NCI-H1105 (cell line): ENCODE data around the gene C1QTNF8.
A peak's percentile ranks its signal among the peaks of the same experiment; 100 is the strongest.

Experiments used
- DNase-seq: peaks from one replicate; lab custom pipeline; 2025; lab: John Stamatoyannopoulos, UW

The C1QTNF8 gene

GRCh38 chr16:1108299-1109252, 12.5 kb upstream of the C1QTNF8 start:
- DNase-seq = peak; percentile 27

- no peak for DNase-seq
Measured at GRCh38 chr16:1107731-1108130, 11.7 kb upstream of the C1QTNF8 start.

- DNase-seq = no peak
Measured at GRCh38 chr16:1107141-1107540, 11.1 kb upstream of the C1QTNF8 start.

DNA sequence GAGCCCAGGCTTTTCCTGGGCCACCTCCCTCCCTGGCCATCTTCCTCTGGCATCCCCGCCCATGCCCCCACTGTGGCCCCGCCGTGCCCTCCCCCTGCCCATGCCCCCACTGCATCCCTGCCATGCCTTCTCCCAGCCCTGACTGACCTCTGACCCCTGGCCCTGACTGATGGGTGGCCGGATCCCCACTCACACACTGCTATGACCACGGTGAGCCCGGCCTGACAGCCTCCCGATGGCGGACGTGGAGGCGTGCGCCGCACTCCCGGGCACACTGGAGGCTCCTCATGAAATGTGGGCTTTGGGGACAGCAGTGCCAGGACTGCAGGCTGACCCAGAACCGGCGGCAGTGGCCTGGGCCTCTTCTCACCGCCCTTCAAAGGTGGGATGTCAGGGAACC, 10.6 kb upstream of the C1QTNF8 start:
- no peak for DNase-seq

GRCh38 chr16:1105888-1106620, 10.0 kb upstream of the C1QTNF8 start:
- peak; percentile 22 for DNase-seq

DNA sequence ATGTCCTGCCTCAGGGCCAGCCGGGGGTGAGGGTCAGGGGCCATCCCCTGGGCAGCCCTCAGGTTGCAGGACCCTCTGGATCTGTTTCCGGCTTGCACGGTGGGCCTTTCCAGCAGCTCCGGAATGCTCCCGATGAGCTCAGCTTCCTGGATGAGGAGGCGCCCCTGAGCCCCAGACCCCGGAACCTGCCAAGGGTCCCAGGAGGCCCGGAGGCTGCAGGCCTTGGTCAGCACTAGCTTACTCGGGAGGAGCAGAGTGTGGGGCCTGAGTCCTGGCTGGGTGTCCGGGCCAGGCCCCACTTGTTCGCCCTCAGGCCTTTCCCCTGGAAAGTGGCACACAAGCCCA, 7.6 kb upstream of the C1QTNF8 start:
- no peak for DNase-seq

DNA sequence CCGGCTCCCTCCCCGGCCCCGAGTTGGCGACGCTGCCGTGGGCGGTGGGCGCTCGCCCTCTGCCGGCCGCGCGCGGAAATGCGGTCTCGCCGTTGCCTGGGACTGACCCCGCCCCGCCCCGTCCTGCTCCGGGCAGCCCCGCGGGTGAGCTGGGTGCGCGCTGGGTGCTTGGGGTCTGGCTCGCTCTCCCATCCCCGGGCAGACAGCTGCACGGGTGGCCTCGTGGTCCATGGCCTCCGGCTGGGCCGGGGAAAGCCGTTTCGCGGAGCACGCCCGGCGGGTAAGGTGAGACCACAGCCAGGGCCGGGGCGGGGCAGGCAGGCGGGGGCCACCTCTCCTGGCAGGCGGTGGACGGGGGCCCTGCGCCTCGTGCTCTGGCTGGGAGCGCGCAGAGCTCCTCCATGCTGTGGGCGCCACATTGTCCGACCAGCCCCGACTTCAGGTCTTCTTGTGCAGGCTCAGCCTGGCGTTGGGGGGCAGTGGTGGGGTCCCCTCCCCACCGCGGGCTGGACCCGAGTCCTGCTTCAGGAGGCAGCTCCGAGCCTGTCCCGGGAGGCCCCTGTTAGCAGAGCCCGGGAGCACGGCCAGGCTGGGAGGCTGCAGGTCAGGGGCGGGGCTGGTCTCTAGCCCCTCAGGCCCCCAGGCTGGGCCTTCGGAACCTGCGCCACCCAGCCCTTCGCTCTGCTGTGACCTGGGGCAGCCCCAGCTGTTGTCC, 7.0 kb upstream of the C1QTNF8 start:
- DNase-seq = no peak

- no peak for DNase-seq
Measured at GRCh38 chr16:1102333-1102700, 6.3 kb upstream of the C1QTNF8 start.

DNA sequence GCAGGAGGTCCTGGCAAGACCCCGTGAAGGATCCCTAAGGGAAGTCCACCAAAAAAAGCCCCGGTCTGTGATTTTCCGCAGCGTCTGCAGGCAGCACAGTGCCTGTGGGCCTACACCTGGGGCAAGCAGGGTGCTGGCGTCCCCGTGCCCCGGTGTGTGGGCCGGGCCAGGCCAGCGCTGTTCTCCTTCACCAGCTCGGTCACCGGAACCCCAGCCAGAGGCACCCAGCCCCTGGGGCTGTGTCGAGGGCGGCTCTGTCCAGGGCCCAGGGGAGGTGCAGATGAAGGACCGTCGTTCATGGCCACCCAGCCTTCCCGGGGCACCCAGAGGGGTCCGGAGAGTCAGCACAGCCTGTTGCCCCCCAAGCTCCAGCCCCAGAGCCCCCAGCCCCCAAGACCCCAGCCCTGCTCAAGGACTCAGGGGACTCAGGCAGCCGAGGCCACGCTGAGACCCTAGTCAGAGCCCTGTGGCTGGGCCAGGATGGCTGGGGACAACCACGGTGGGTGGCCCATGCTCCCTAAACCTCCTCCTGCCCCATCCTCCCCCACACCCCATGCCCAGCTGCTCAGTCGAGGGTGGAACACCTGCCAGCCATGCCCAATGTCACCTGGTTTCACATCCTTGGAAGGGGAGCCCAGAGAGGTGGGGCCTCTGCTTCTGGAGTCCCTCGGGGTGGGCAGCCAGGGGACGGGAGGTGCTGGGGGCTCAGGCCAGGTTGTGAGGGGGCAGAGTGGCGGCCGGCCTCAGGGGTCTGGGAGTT, 5.7 kb upstream of the C1QTNF8 start:
- DNase-seq = no peak

- DNase-seq = no peak
Measured at GRCh38 chr16:1101133-1101532, 5.1 kb upstream of the C1QTNF8 start.

DNA sequence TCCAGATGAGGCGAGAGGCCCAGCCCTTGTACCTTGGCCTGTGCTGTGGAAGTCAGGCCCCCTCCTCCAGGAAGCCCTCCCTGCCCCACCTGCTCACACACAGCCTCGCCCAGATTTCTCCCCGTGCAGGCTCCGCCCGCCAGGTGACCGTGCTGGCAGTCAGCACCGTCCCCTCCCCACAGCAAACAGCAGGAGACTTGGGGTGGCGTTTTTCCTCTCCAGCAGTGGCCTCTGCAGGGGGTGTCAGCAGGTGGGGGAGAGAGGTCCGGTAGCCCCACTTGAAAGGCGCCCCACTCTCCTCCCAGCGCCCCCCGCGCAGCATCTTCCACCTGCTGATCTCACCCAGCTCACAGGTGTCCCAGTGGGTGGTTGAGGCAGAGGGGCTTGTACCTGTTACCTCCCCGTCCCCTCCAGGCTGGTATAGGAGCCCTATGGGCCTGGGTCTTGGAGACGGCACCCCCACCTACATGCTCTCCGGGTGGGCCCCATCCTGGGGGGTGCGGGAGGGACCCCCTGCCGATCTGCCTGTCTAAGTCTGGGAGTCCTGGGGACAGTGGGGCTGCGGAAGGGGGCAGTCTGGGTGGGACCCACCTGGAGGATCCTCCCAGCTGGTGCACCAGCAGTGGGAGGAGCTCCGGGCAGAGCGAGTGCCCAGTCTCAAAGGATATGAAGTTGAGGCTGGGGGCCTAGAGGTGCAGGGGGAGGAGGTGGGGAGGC, 4.2 kb upstream of the C1QTNF8 start:
- DNase-seq = no peak

DNA sequence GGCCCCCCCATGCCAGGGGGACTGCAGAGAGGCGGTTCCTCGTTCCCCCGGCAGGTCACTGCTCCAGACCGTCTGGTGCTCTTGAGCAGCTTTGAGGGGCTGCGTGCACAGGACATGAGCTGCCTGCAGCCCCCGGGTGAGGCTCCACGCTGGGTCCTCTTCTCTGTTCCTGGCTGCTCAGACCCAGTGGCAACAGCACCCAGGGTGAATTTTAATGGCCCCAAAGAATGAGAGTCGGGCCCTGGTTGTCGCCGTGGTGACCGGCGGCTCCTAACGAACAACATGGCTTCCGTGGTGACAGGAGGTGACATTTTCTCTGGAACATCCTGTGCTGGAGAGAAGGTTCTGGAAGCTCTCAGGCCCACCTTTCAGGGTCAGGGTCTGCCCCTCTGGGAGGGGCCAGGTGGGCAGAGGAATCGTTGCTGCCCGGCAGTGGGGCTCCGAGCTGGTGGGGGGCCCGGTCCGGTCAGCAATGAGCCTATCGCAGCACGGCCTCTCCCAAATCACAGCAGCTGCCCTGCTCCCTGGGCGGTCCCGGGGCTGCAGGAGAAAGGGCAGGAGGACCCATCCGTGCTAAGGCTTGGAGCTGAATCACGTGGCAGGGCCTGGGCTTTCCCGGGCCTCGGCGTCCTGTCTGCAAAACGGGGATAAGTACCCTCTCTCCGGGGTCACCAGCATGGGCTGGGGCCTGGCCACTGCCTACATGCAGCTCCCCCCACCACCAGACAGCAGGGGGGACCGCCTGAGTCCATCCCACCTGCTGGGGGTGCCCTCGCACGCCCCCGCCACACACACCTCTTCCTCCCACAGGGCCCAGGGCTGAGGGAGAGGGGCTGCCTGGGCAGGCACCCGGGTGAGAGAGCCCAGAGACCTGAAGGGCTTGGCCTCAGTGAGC, 3.4 kb upstream of the C1QTNF8 start:
- no peak for DNase-seq

GRCh38 chr16:1098266-1098991, 2.4 kb upstream of the C1QTNF8 start:
- no peak for DNase-seq

GRCh38 chr16:1097800-1098199, 1.8 kb upstream of the C1QTNF8 start:
- DNase-seq = no peak

DNA sequence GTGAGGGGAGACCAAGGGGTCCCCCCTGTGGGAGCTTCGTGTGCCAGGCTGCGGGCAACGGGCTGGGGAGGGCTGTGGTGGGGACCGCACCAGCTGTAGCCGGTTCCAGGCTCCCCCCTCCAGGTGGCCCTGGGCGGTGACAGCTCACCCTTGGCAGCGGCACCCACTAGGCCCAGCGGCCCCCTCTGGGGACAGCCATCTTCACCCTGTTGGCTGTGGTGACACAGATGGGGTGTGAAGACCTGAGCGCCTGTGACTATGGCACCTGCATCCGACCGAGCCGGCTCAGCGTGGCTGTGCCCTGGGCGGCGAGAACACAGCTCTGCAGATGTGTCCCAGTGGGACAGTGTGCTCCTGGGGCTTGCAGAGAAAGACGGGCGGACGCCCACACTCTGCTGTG, 1.1 kb upstream of the C1QTNF8 start:
- DNase-seq = no peak

DNA sequence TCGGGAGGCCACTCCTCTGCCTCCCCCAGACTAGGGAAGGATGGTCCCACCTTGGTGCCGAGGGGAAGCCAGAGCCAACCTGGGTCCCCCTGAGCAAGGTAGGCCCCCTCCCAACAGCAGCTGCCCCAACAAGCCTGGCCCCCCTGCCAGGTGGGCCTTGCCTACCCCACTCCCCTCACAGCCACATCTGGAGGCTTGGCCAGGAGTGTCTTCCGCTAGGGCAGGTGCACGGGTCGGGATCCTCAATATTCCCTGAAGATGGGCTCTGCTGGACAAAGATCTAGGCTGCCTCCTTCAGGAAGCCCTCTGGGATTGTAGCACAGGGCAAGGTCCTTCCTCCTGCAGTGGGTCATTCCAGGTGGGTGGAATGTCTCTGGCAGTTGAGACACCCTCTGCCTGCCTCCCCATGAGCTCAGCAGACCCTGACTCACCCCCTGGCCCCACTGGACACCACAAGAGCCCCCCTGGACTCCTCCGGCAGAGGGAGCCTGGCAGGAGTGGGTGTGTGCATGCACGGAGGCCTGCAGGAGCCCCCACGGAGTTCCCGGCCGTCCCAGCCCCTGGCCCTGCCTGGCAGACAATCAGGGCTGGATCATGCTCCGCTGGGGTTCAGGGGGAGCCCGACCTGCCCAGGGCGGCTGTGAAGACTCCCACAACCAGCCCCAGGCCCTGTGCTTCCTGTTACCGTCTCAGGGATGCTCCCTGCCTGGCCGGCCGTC, 435 bp downstream of the C1QTNF8 start:
- DNase-seq = no peak

GRCh38 chr16:1094601-1095449, 1.2 kb downstream of the C1QTNF8 start:
- DNase-seq = no peak

- DNase-seq = no peak
Measured at GRCh38 chr16:1094124-1094479, 1.9 kb downstream of the C1QTNF8 start.
